ENCODE results near the gene PODXL2. TPM values are rescaled to one million over a fixed set of nuclear protein-coding genes. Genes with fewer than 3 reads are reported as not detected.
A peak's percentile ranks its signal among the peaks of the same experiment; 100 is the strongest.
"Not testable (repeated sequence)": the region's sequence is repeated elsewhere in the genome, so short reads cannot be mapped to it uniquely, and the experiment has no call there.

PODXL2 gene
- total RNA-seq, 4 donors from 2014 or later = 1.5 to 13.5 TPM; not detected in 2

DNA sequence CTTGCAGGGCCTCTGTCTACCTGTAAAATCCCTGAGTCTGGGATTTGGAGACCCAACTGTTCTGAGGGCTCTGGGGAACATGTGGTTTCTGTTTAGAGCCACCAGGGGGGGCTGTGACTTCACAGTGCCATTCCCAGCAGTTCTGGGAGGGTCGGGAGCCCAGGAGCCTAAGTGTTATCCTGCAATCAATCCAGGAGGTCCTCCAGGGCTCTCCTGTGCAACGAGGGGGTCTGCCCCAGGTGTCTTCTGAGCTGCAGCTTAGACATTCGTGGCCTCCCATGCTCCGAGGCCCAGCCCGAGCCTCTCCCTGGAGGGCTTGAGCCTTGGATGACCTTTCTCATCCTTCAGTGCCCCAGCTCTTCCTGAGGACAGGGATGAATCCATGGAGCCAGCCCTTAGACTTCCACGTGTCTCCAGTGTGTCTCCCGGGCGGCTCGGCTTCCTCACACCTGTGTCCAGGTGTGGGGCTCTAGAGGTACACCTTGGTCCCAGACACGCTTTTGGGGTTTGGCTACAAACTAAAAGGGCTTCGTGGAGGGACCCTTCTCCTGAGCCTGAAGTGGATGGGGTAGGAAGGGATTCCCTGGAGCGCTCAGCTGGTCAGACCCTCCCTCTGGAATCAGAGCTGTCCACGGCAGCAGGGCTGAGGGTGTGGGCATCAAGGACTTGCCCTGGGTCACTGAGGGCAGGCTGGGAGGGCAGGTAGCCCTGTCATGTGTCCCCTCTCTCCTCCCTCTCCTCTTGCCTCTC is 23.4 kb downstream of the PODXL2 start:
- Histone ChIP-seq H3K27me3 (no peaks in the 10 kb centered on the region), H3K4me3 (no peak overlapping the region), H3K9me3 (no peaks in the 10 kb centered on the region), H3K36me3 (no peaks in the 10 kb centered on the region), H3K27ac (no peak overlapping the region), H3K4me1 (peaks cover 0 to 7% of the 10 kb centered on the region in 2 donors)
- TF ChIP-seq CTCF (IDR thresholded peaks at IDR 0.05) (peak; percentile 77 to 83 (median 80)), POLR2A (IDR thresholded peaks at IDR 0.05) (no peak)
- intact Hi-C loops (cut with DNase I; ENCODE audit: low total_unique reads) = no loop called here
- peak; percentile 50 to 51 for DNase-seq

DNA sequence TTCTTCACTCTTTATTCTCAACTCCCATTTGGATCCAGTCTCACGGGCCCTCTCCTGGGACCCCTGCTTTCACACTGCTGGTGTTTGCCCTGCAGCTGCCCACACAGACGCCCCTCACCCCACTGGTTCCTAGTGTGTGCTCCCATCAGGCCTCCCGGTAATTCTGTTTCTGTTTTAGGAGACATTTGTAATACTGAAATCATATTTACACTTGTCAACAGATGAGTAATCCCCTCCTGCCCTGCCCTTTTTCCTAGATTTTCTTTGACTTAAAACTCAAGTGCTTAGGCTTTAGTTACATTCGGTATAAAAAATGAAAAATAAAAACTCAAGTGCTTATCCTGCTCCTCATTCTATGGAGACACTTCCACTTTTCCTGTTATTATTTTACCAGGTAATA is 25.4 kb downstream of the PODXL2 start:
- TF ChIP-seq CTCF (IDR thresholded peaks at IDR 0.05) (no peak), POLR2A (IDR thresholded peaks at IDR 0.05) (no peak)
- H3K9me3 ChIP-seq = no peaks in the 10 kb centered on the region
- intact Hi-C loops (cut with DNase I; ENCODE audit: low total_unique reads) = no loop called here
- no peaks in the 10 kb centered on the region for H3K36me3 ChIP-seq
- DNase-seq = no peak
- H3K27me3 ChIP-seq = no peaks in the 10 kb centered on the region
- no peak overlapping the region for H3K4me3 ChIP-seq
- H3K4me1 ChIP-seq = peaks cover 0 to 7% of the 10 kb centered on the region in 2 donors
- H3K27ac ChIP-seq = no peak overlapping the region

DNA sequence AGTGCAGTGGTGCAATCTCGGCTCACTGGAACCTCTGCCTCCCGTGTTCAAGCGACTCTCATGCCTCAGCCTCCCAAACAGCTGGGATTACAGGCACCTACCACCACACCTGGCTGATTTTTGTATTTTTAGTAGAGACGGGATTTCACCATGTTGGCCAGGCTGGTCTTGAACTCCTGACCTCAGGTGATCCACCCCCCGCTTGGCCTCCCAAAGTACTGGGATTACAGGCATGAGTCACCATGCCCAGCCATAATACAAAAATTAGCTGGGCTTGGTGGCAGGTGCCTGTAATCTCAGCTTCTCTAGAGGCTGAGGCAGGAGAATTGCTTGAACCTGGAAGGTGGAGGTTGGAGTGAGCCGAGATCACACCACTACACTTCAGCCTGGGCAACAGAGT is 26.0 kb downstream of the PODXL2 start:
- H3K4me3 ChIP-seq; H3K36me3 ChIP-seq; H3K9me3 ChIP-seq; H3K4me1 ChIP-seq; intact Hi-C loops (cut with DNase I; ENCODE audit: low total_unique reads); H3K27me3 ChIP-seq; DNase-seq: not testable (repeated sequence)
- peak overlapping the region; percentile 53 to 54 for H3K27ac ChIP-seq

DNA sequence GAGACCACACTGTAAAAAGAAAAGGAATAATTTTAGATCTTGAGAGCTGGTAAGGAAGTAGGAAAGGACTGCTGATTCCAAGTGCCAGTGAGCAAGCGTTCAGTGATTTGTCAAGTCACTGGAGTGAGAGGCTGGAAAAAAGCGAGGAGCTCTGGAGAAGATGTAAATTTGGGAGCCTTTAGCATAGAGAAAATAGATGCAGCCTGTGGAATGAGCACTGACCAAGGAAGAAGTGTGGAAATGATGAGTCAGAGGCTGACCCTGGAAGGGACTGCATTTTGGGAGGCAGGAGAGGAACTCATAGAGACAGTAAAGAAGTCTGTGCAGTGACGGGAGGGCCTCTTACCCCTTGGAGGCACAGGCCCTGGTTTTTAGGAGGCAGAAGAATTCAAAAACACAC is 26.7 kb downstream of the PODXL2 start:
- no peaks in the 10 kb centered on the region for H3K27me3 ChIP-seq
- peaks cover 0 to 7% of the 10 kb centered on the region in 2 donors for H3K4me1 ChIP-seq
- H3K4me3 ChIP-seq = no peak overlapping the region
- H3K9me3 ChIP-seq = no peaks in the 10 kb centered on the region
- no peaks in the 10 kb centered on the region for H3K36me3 ChIP-seq
- peak overlapping the region; percentile 53 to 54 for H3K27ac ChIP-seq
- DNase-seq = no peak
- no peak for TF ChIP-seq POLR2A (IDR thresholded peaks at IDR 0.05)
- no peak for TF ChIP-seq CTCF (IDR thresholded peaks at IDR 0.05)
- intact Hi-C loops (cut with DNase I; ENCODE audit: low total_unique reads) = no loop called here

- no peak overlapping the region for H3K4me3 ChIP-seq
- intact Hi-C loops (cut with DNase I; ENCODE audit: low total_unique reads) = no loop called here
These were observed 27.9 kb downstream of the PODXL2 start for GRCh38 chr3:127656906-127657305.

More at GRCh38 chr3:127656906-127657305, 27.9 kb downstream of the PODXL2 start:
- no peaks in the 10 kb centered on the region for H3K9me3 ChIP-seq
- no peak overlapping the region for H3K27ac ChIP-seq
- no peak for TF ChIP-seq POLR2A (IDR thresholded peaks at IDR 0.05)
- no peak for TF ChIP-seq CTCF (IDR thresholded peaks at IDR 0.05)
- no peaks in the 10 kb centered on the region for H3K27me3 ChIP-seq
- no peak for DNase-seq
- H3K4me1 ChIP-seq = peaks cover 0 to 7% of the 10 kb centered on the region in 2 donors
- no peaks in the 10 kb centered on the region for H3K36me3 ChIP-seq

All from uterus (tissue), 4 donors.